Activated naive CD4-positive, alpha-beta T cell treated with anti-CD3 and anti-CD28 coated beads, Interleukin-2, amount 10 ng/mL, durations not matched to agents 7 days and 5 days (primary cell): ENCODE results near the gene EYA2.
"Not testable (repeated sequence)": the region's sequence is repeated elsewhere in the genome, so short reads cannot be mapped to it uniquely, and the experiment has no call there.

Experiments used
- CTCF ChIA-PET: fragments of 350-600 bp; sonication (Branson Sonifier 250); formaldehyde crosslinking; loops from one replicate; lab custom pipeline; 2021; ENCODE audit warnings: antibody characterized with exemption; lab: Charles Lee
- DNase-seq: peaks from one replicate; pipeline ENCODE4 v3.0.0-alpha.2; 2020
- H3K27ac Mint-ChIP-seq: one replicate; pipeline ENCODE4 v1.8.0; 2021; ENCODE audit warnings: mild to moderate bottlenecking, moderate library complexity, mixed read lengths
- H3K27me3 Mint-ChIP-seq: one replicate; pipeline ENCODE4 v1.8.0; 2021; ENCODE audit warnings: mild to moderate bottlenecking, mixed read lengths
- H3K36me3 Mint-ChIP-seq: one replicate; pipeline ENCODE4 v1.8.0; 2021; ENCODE audit warnings: mixed read lengths
- H3K4me1 Mint-ChIP-seq: one replicate; pipeline ENCODE4 v1.8.0; 2021; ENCODE audit warnings: mixed read lengths
- H3K4me3 Mint-ChIP-seq: one replicate; pipeline ENCODE4 v1.8.0; 2021; ENCODE audit warnings: mild to moderate bottlenecking, moderate library complexity, mixed read lengths
- H3K9me3 Mint-ChIP-seq: one replicate; pipeline ENCODE4 v1.8.0; 2021; ENCODE audit warnings: mixed read lengths

Gene EYA2

DNA sequence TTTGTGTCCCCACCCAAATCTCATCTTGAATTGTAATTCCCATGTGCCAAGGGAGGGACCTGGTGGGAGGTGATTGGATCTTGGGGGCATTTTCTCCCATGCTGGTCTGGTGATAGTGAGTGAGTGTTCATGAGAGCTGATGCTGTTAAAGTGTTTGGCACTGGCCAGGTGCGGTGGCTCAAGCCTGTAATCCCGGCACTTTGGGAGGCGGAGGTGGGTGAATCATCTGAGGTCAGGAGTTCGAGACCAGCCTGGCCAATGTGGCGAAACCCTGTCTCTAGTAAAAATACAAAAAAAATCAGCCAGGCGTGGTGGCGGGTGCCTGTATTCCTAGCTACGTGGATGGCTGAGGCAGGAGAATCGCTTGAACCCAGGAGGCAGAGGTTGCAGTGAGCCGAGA is 37.8 kb downstream of the EYA2 start:
- peaks cover 45% of the 10 kb centered on the region for H3K27me3 Mint-ChIP-seq
- DNase-seq, CTCF ChIA-PET, H3K27ac Mint-ChIP-seq, H3K9me3 Mint-ChIP-seq, H3K4me3 Mint-ChIP-seq, H3K4me1 Mint-ChIP-seq, H3K36me3 Mint-ChIP-seq: not testable (repeated sequence)

DNA sequence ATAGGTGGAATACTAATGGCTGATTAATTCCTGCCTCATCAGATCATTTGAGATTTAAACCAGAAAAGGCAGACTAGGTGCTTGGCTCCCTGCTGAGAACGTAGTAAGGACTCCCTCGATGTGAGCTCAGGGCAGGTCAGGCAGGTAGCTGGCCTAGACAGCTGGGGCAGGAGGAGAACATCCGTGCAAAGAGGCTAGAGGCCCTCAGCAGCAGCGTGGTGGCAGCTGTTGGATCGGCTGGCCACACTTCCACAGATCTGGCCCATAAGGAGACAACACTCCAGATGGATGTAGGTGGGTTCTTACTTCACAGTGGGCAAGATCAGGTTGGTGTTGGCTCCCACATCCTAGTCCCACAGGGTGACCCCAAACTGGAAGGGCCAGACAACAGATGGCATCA is 38.5 kb downstream of the EYA2 start:
- no peaks in the 10 kb centered on the region for H3K36me3 Mint-ChIP-seq
- H3K4me1 Mint-ChIP-seq: no peaks in the 10 kb centered on the region
- H3K4me3 Mint-ChIP-seq: no peak overlapping the region
- no peaks in the 10 kb centered on the region for H3K9me3 Mint-ChIP-seq
- peaks cover 44% of the 10 kb centered on the region for H3K27me3 Mint-ChIP-seq
- DNase-seq: no peak
- no peak overlapping the region for H3K27ac Mint-ChIP-seq
- CTCF ChIA-PET: no interaction called here

DNA sequence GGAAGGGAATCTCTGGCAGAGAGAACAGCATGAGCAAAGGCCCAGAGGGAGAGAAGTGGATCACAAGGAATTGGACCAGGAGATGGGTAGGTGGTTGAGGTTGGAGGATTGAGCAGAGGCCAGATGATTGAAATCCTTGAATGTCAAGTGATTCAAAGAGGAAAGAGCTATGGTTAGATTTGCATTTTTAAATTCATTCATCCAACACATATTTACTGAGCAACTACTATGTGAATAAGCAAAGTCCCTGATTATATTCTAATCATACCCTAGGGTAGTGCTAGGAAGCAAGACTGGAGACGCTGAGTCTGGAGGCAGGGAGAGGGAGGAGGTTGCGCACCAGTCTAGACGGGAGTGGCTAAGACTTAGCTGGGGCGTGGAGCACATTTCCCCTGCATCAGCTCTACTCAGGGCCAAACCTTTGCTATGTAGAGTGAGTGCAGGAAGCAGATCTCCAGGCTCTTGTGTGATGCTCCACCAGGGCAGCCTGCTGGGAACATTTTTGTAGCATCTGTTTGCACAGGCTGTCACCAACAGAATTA is 40.2 kb downstream of the EYA2 start:
- Mint-ChIP-seq H3K27me3 (peaks cover 38% of the 10 kb centered on the region), H3K36me3 (no peaks in the 10 kb centered on the region), H3K4me3 (no peak overlapping the region), H3K9me3 (no peaks in the 10 kb centered on the region), H3K4me1 (no peaks in the 10 kb centered on the region), H3K27ac (no peak overlapping the region)
- DNase-seq: no peak
- CTCF ChIA-PET: no interaction called here

DNA sequence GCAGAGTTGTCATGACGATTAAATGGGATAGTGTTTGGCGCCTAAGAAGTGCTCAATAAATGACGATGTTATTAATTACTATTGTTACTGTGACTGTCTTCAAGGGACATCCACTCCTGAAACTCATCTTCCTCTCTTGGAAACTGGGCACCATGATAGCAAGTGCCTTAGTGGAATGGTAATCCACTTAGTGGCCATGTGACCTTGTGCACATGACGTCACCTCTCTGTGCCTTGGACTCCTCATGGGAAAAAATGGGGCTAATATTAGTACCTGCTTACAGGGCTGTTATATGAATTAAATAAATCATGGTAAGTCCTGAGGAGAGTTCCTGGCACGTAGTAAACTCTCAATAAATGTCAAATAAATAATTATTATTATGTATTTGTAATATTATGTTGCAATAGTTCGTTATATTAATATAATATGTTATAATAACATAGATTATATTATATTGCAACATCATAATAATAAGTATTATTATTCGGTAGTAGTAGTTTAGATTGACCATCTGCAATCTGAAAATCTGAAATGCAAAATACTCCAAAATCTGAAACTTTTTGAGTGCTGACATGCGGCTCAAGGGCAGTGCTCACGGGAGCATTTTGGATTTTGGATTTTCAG is 40.9 kb downstream of the EYA2 start:
- Mint-ChIP-seq H3K4me1 (no peaks in the 10 kb centered on the region), H3K4me3 (no peak overlapping the region), H3K9me3 (no peaks in the 10 kb centered on the region), H3K27ac (no peak overlapping the region), H3K27me3 (peaks cover 39% of the 10 kb centered on the region), H3K36me3 (no peaks in the 10 kb centered on the region)
- no peak for DNase-seq
- CTCF ChIA-PET: no interaction called here

- Mint-ChIP-seq H3K4me1 (no peaks in the 10 kb centered on the region), H3K4me3 (no peak overlapping the region), H3K27ac (no peak overlapping the region), H3K27me3 (peaks cover 44% of the 10 kb centered on the region), H3K36me3 (no peaks in the 10 kb centered on the region), H3K9me3 (no peaks in the 10 kb centered on the region)
- no peak for DNase-seq
- CTCF ChIA-PET: no interaction called here
Measured at GRCh38 chr20:46936415-46937156, 41.9 kb downstream of the EYA2 start.

DNA sequence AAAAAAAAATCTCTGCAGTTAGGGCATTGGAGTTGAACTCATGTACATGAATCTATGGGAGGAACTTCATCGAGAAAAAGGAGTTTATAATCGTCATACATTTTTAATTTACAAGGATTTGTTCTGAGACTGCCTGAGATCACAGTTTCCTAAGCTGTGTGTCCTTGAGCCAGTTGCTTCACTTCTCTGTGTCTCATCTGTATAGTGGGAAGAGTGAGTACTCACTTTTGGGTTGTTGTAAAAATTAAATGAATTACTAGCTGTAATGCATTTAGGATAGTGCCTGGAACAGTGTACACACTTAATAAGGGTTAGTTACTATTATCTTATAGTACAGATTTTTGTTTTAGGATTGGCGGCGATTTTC is 42.5 kb downstream of the EYA2 start:
- Mint-ChIP-seq H3K36me3 (no peaks in the 10 kb centered on the region), H3K27ac (no peak overlapping the region), H3K4me3 (no peak overlapping the region), H3K4me1 (no peaks in the 10 kb centered on the region), H3K9me3 (no peaks in the 10 kb centered on the region), H3K27me3 (peaks cover 40% of the 10 kb centered on the region)
- DNase-seq: no peak
- CTCF ChIA-PET: interaction anchor here (0.5 kb wide), 1 partner anchor 210 kb away, joined by 3 read pairs; no protein-coding TSS in a partner anchor

DNA sequence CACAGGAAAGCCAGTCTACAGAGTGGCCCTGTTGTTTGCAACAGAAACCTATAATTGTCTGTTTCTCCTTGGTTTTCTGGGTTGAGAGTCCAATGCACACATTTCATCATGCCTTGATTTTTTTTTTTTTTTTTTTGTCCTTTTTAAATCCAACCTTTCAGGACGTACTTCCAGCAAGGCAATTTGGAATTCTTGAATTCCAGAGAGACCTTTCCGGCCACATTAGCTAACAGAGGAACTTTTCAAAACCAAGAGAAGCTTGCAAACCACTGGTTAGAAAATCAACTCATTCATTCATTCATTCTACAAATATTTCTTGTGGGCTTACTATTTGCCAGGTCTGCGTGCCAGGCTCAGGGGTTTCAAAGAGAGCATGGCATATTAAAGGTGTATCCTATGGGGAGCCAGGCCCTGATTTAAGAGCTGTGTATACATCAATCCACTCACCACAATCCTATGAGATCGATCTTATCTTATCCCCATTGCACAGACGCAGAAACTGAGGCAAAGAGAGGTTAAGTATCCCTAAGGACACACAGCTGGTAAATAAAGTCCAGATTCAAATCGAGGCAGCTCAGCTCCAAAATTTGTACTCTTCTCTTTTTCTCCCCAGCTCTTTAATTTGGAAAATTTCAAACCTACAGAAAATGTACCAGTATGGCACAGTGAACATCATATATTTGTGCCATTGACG is 43.0 kb downstream of the EYA2 start:
- Mint-ChIP-seq H3K27ac (no peak overlapping the region), H3K4me3 (no peak overlapping the region), H3K9me3 (no peaks in the 10 kb centered on the region), H3K4me1 (no peaks in the 10 kb centered on the region), H3K27me3 (peaks cover 41% of the 10 kb centered on the region), H3K36me3 (no peaks in the 10 kb centered on the region)
- CTCF ChIA-PET: interaction anchor here (0.5 kb wide), 2 partner anchors 209 to 216 kb away, joined by 3 read pairs; no protein-coding TSS in a partner anchor
- no peak for DNase-seq

DNA sequence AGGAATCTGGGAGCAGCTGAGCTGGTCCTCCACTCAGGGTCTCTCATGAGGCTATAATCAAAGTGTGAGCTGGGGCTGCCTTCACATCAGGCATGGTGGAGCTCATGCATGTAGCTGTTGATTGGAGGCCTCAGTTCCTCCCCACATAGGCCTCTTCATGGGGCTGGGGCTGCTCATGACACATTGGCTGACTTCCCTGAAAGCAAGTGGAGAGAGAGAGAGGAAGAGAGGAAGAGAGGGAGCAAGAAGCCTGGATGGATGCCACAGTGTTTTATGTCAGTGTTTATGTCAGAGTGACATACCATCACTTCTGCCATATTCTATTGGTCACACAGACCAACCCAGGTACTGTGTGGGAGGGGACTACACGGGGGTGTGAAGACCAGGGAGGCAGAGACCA is 43.8 kb downstream of the EYA2 start:
- Mint-ChIP-seq H3K4me3 (no peak overlapping the region), H3K4me1 (no peaks in the 10 kb centered on the region), H3K36me3 (no peaks in the 10 kb centered on the region), H3K27me3 (peaks cover 39% of the 10 kb centered on the region), H3K9me3 (no peaks in the 10 kb centered on the region), H3K27ac (no peak overlapping the region)
- CTCF ChIA-PET: interaction anchor here (0.5 kb wide), 1 partner anchor 215 kb away, joined by 3 read pairs; no protein-coding TSS in a partner anchor
- DNase-seq: no peak

- Mint-ChIP-seq H3K4me3 (no peak overlapping the region), H3K36me3 (no peaks in the 10 kb centered on the region), H3K4me1 (no peaks in the 10 kb centered on the region), H3K9me3 (no peaks in the 10 kb centered on the region), H3K27ac (no peak overlapping the region), H3K27me3 (peaks cover 40% of the 10 kb centered on the region)
- CTCF ChIA-PET: no interaction called here
- DNase-seq: no peak
Measured at GRCh38 chr20:46939031-46939965, 44.7 kb downstream of the EYA2 start.

DNA sequence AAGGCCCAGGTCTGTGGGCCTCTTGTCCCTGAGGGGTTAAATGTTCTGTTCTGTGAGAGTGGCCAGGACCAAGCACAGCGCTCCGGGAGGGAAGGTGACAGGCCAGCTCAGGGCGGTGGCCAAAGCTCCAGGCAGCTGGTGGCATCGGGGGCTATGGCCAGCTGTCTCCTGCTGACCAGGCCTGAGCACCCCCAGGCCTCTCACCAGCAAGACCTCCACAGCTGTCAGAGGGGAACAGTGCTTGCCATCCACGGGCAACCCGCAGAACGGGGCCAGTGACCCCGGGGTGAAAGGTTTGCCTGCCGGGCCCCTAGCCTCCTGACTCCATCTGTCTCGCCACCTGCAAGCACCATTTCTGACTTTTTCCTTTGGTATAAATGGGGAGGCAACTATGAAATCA is 46.0 kb downstream of the EYA2 start:
- Mint-ChIP-seq H3K27me3 (peaks cover 42% of the 10 kb centered on the region), H3K36me3 (no peaks in the 10 kb centered on the region), H3K4me3 (no peak overlapping the region), H3K4me1 (no peaks in the 10 kb centered on the region), H3K27ac (no peak overlapping the region), H3K9me3 (no peaks in the 10 kb centered on the region)
- CTCF ChIA-PET: no interaction called here
- no peak for DNase-seq

DNA sequence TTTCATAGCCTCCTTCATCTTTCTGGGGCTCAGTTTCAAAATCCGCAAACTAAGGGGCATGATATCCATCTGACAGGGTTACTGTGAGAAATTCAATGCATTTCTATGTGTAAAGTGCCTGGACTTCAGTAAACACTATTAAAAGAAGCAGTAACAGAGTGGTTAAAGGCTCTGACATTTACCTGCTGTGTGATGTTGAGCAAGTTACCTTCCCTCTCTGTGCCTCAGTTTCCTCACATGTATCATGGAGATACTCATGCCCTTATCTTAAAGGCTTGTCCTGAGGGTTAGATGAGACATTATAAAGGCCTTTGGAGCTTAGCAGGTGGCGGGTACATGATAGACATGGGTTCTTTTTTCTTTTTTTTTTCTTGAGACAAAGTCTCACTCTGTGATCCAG is 46.8 kb downstream of the EYA2 start:
- Mint-ChIP-seq H3K4me3 (no peak overlapping the region), H3K4me1 (no peaks in the 10 kb centered on the region), H3K36me3 (no peaks in the 10 kb centered on the region), H3K9me3 (no peaks in the 10 kb centered on the region), H3K27me3 (peaks cover 43% of the 10 kb centered on the region), H3K27ac (no peak overlapping the region)
- CTCF ChIA-PET: interaction anchor here (0.6 kb wide), 1 partner anchor 119 kb away, joined by 3 read pairs; no protein-coding TSS in a partner anchor
- DNase-seq: no peak

DNA sequence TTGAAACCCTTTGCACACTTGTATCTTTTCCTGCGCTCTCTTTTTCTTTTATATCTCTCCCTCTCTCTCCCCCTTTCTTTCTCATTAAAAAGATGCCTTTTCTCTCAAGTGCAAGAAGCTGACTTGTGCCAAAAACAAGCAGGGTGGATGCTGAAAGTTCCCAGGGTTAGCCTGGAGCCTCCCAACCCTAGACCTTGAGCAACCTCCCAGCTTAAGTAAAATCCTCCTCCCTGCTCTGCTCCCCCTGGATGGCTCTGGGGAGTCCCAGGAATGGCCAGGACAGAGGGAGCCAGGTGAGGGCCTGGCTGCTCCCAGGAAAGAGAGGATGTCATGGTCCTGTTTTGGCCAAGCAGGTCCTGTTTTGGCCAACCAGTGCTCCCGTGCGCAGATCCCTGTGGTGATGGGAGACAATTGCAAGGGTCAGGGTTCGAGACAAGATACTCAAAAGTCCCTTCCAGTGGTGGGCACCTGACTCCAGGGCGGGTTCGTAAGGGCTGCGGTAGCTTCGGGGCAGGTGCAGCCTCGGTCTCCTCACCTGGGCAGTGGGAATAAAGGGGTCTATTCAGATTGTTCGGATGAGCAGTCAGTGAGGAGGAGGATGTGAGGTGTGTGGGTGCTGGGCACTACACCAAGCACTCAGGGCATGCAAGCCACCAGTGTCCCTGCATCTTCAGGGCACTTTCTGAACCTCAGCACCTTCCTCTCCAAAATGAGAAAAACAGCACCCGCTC is 49.4 kb downstream of the EYA2 start:
- no peak for DNase-seq
- no peaks in the 10 kb centered on the region for H3K9me3 Mint-ChIP-seq
- no peaks in the 10 kb centered on the region for H3K4me1 Mint-ChIP-seq
- CTCF ChIA-PET: no interaction called here
- H3K27me3 Mint-ChIP-seq: peaks cover 42% of the 10 kb centered on the region
- no peak overlapping the region for H3K4me3 Mint-ChIP-seq
- no peaks in the 10 kb centered on the region for H3K36me3 Mint-ChIP-seq
- H3K27ac Mint-ChIP-seq: no peak overlapping the region

DNA sequence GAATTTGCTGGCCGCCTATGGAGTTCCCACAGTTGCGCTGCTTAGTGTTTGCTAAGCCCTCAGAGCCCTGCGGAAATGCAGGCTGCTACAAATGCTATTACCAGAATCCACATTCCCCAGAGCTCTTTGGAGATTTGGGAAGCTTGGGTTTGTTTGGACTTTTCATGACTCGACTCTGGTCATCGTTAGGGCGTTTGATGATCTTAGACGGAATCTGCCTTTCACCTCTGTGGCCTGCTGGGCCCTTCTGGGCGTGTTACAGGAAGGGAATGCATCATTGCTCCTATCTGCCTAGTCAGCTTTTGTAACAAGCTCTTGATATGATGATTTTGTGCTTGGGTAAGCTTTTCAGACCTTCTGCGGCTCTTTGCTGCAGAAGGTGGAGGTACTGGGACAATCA is 50.8 kb downstream of the EYA2 start:
- CTCF ChIA-PET: no interaction called here
- no peak for DNase-seq
- no peak overlapping the region for H3K27ac Mint-ChIP-seq
- H3K4me3 Mint-ChIP-seq: no peak overlapping the region
- H3K36me3 Mint-ChIP-seq: no peaks in the 10 kb centered on the region
- no peaks in the 10 kb centered on the region for H3K9me3 Mint-ChIP-seq
- no peaks in the 10 kb centered on the region for H3K4me1 Mint-ChIP-seq
- peaks cover 50% of the 10 kb centered on the region for H3K27me3 Mint-ChIP-seq
